Vagina (tissue), 2 donors: ENCODE measurements around the gene TLE3. TPM values are rescaled to one million over a fixed set of nuclear protein-coding genes. Genes with fewer than 3 reads are reported as not detected.

Experiments
- DNase-seq, 2 donors: peaks; one replicate each; pipeline ENCODE4 v3.0.0-alpha.2; 2017; ENCODE audit errors: extremely low spot score in 2 of 2
- H3K27ac ChIP-seq: fragments of 200-600 bp; sonication (generic); one replicate; pipeline ENCODE4 v1.5.1; 2019
- H3K27me3 ChIP-seq: fragments of 200-600 bp; sonication (generic); one replicate; pipeline ENCODE4 v1.5.1; 2019
- H3K36me3 ChIP-seq, 2 donors: fragments of 200-600 bp; sonication (generic); one replicate each; pipeline ENCODE4 v1.5.1; 2017 to 2019
- H3K4me1 ChIP-seq: fragments of 200-600 bp; sonication (generic); one replicate; pipeline ENCODE4 v1.5.1; 2019
- H3K4me3 ChIP-seq, 2 donors: fragments of 200-600 bp; sonication (generic); 1 replicate in 1 of 2; 2 replicates in 1 of 2; pipeline ENCODE4 v1.5.1; 2016 to 2019
- H3K9me3 ChIP-seq: fragments of 200-600 bp; sonication (generic); one replicate; pipeline ENCODE4 v1.5.1; 2019
- CTCF ChIP-seq, 3 experiments: fragments of 450-650 bp in 2 of 3; fragments of 200-600 bp in 1 of 3; sonication (generic) in 1 of 3; IDR thresholded peaks; one replicate each; pipeline ENCODE4 v1.5.1; 2017 to 2019; ENCODE audit warnings: antibody characterized with exemption in 3 of 3, mild to moderate bottlenecking in 2 of 3, moderate library complexity in 2 of 3
- POLR2A ChIP-seq, 2 donors: fragments of 450-650 bp; IDR thresholded peaks; one replicate each; pipeline ENCODE4 v1.6.1; 2017; ENCODE audit warnings: antibody characterized with exemption in 2 of 2, mild to moderate bottlenecking in 2 of 2, moderate library complexity in 2 of 2
- POLR2AphosphoS5 ChIP-seq, 2 donors: sonication (generic); formaldehyde crosslinking; IDR thresholded peaks; one replicate each; pipeline ENCODE4 v1.9.0; 2017; ENCODE audit warnings: antibody characterized with exemption in 2 of 2, mild to moderate bottlenecking in 2 of 2, low read depth in 1 of 2; ENCODE audit not compliant: insufficient read depth in 1 of 2
- intact Hi-C: fragments of 100-400 bp; cut with DNase I; formaldehyde crosslinking; loops from one replicate; pipeline ENCODE4 v1.15.1; 2023
- total RNA-seq: library from RNA; depleted of rRNA; stranded (reverse); fragments of >200 nt; gene quantifications from one replicate; pipeline ENCODE4 v1.2.3, GENCODE V29; 2016

The TLE3 gene
- total RNA-seq, 1 donor from 2014 or later: 64.6 TPM

GRCh38 chr15:70012895-70013294 is 84.8 kb downstream of the TLE3 start:
- H3K4me1 ChIP-seq: no peaks in the 10 kb centered on the region
- DNase-seq: no peak
- intact Hi-C loops: no loop called here
- no peaks in the 10 kb centered on the region for H3K36me3 ChIP-seq
- H3K27me3 ChIP-seq: no peaks in the 10 kb centered on the region
- H3K9me3 ChIP-seq: no peaks in the 10 kb centered on the region
- TF ChIP-seq CTCF (IDR thresholded peaks at IDR 0.05) (no peak), POLR2AphosphoS5 (IDR thresholded peaks at IDR 0.05; ENCODE audit: insufficient read depth in 1 of 2, low read depth in 1 of 2) (no peak), POLR2A (IDR thresholded peaks at IDR 0.05) (no peak)
- no peak overlapping the region for H3K27ac ChIP-seq
- H3K4me3 ChIP-seq: no peak overlapping the region

GRCh38 chr15:70008697-70009290 is 88.9 kb downstream of the TLE3 start:
- Histone ChIP-seq H3K27ac (no peak overlapping the region), H3K4me3 (no peak overlapping the region), H3K27me3 (no peaks in the 10 kb centered on the region), H3K9me3 (no peaks in the 10 kb centered on the region), H3K36me3 (no peaks in the 10 kb centered on the region), H3K4me1 (no peaks in the 10 kb centered on the region)
- TF ChIP-seq POLR2A (IDR thresholded peaks at IDR 0.05) (no peak), POLR2AphosphoS5 (IDR thresholded peaks at IDR 0.05; ENCODE audit: insufficient read depth in 1 of 2, low read depth in 1 of 2) (no peak), CTCF (IDR thresholded peaks at IDR 0.05) (no peak)
- intact Hi-C loops: no loop called here
- DNase-seq: no peak

- Histone ChIP-seq H3K36me3 (no peaks in the 10 kb centered on the region), H3K4me1 (no peaks in the 10 kb centered on the region), H3K4me3 (no peak overlapping the region), H3K9me3 (peaks cover 2% of the 10 kb centered on the region), H3K27me3 (no peaks in the 10 kb centered on the region), H3K27ac (no peak overlapping the region)
- DNase-seq: no peak
- intact Hi-C loops: no loop called here
- no peak for TF ChIP-seq POLR2AphosphoS5 (IDR thresholded peaks at IDR 0.05; ENCODE audit: insufficient read depth in 1 of 2, low read depth in 1 of 2)
- no peak for TF ChIP-seq POLR2A (IDR thresholded peaks at IDR 0.05)
- TF ChIP-seq CTCF (IDR thresholded peaks at IDR 0.05): no peak
Measured at GRCh38 chr15:70006259-70007147, 91.2 kb downstream of the TLE3 start.

GRCh38 chr15:70004826-70005225 is 92.9 kb downstream of the TLE3 start:
- intact Hi-C loops: no loop called here
- TF ChIP-seq CTCF (IDR thresholded peaks at IDR 0.05) (no peak), POLR2A (IDR thresholded peaks at IDR 0.05) (no peak), POLR2AphosphoS5 (IDR thresholded peaks at IDR 0.05; ENCODE audit: insufficient read depth in 1 of 2, low read depth in 1 of 2) (no peak)
- Histone ChIP-seq H3K9me3 (peaks cover 2% of the 10 kb centered on the region), H3K4me3 (no peak overlapping the region), H3K27ac (no peak overlapping the region), H3K4me1 (no peaks in the 10 kb centered on the region), H3K27me3 (no peaks in the 10 kb centered on the region), H3K36me3 (no peaks in the 10 kb centered on the region)
- no peak for DNase-seq

GRCh38 chr15:70002897-70003296 is 94.8 kb downstream of the TLE3 start:
- TF ChIP-seq POLR2A (IDR thresholded peaks at IDR 0.05) (no peak), CTCF (IDR thresholded peaks at IDR 0.05) (no peak), POLR2AphosphoS5 (IDR thresholded peaks at IDR 0.05; ENCODE audit: insufficient read depth in 1 of 2, low read depth in 1 of 2) (no peak)
- no peak overlapping the region for H3K4me3 ChIP-seq
- no peak for DNase-seq
- no peaks in the 10 kb centered on the region for H3K4me1 ChIP-seq
- H3K27me3 ChIP-seq: no peaks in the 10 kb centered on the region
- H3K36me3 ChIP-seq: no peaks in the 10 kb centered on the region
- no peak overlapping the region for H3K27ac ChIP-seq
- intact Hi-C loops: no loop called here
- H3K9me3 ChIP-seq: peaks cover 2% of the 10 kb centered on the region
